Testis (tissue), 5 donors: Measurements from ENCODE around the gene PGC. TPM values are rescaled to one million over a fixed set of nuclear protein-coding genes. Genes with fewer than 3 reads are reported as not detected.

Source experiments
- DNase-seq: peaks from one replicate; pipeline ENCODE4 v3.0.0-alpha.2; 2019
- H3K27ac ChIP-seq, 2 donors: fragments of 200-600 bp; sonication (generic); one replicate each; pipeline ENCODE4 v1.5.1; 2019
- H3K27me3 ChIP-seq: fragments of 200-600 bp; sonication (generic); one replicate; pipeline ENCODE4 v1.5.1; 2019
- H3K36me3 ChIP-seq: fragments of 200-600 bp; sonication (generic); one replicate; pipeline ENCODE4 v1.5.1; 2017; ENCODE audit warnings: low read depth; ENCODE audit errors: missing control alignments
- H3K4me1 ChIP-seq: fragments of 200-600 bp; sonication (generic); one replicate; pipeline ENCODE4 v1.5.1; 2019
- H3K4me3 ChIP-seq, 2 donors: fragments of 200-600 bp; sonication (generic); one replicate each; pipeline ENCODE4 v1.5.1; 2017 to 2019
- H3K9me3 ChIP-seq: fragments of 200-600 bp; sonication (generic); one replicate; pipeline ENCODE4 v1.5.1; 2017
- CTCF ChIP-seq, 3 experiments: fragments of 450-650 bp in 2 of 3; fragments of 200-600 bp in 1 of 3; sonication (generic) in 1 of 3; IDR thresholded peaks; one replicate each; pipeline ENCODE4 v1.5.1; 2016 to 2019; ENCODE audit warnings: antibody characterized with exemption in 3 of 3, mild to moderate bottlenecking in 2 of 3, moderate library complexity in 1 of 3
- POLR2A ChIP-seq: fragments of 450-650 bp; IDR thresholded peaks from one replicate; pipeline ENCODE4 v1.6.1; 2017; ENCODE audit warnings: antibody characterized with exemption, mild to moderate bottlenecking, moderate library complexity
- WGBS, 2 donors: methylation state at CpG; one replicate each; pipeline ENCODE4 v1.1.5; 2018; 5-methylcytosine and 5-hydroxymethylcytosine counted together
- intact Hi-C: fragments of 100-400 bp; cut with DNase I; formaldehyde crosslinking; loops from one replicate; pipeline ENCODE4 v1.15.1; 2023; ENCODE audit warnings: low total_unique reads
- long read RNA-seq, 2 donors: transcript quantifications; one replicate each; lab custom pipeline, GENCODE V29; 2026
- polyA plus RNA-seq: library from polyadenylated mRNA; stranded (reverse); fragments of 350-450 nt; fragmentation: Illumina TruSeq; extraction: RNeasy Lipid Tissue Mini Kit (QIAGEN cat#74804); gene quantifications from one replicate; pipeline ENCODE4 v1.2.3, GENCODE V29; 2014; ENCODE audit warnings: low read depth, low replicate concordance; ENCODE audit not compliant: insufficient read depth
- total RNA-seq, 2 donors: library from RNA; depleted of rRNA; stranded (reverse); fragments of >200 nt; gene quantifications; one replicate each; pipeline ENCODE4 v1.2.3, GENCODE V29; 2016

Gene PGC
- total RNA-seq (1 to 10 TPM in 1 of 2 donors, not detected in 1; 1.3 TPM), polyA plus RNA-seq (0.42 TPM)
- long read RNA-seq, donor 1 = 0 reads
- long read RNA-seq, donor 2 = 0 reads

- no peaks in the 10 kb centered on the region for H3K4me1 ChIP-seq
- no peaks in the 10 kb centered on the region for H3K27me3 ChIP-seq
- H3K27ac ChIP-seq = no peak within 1 kb of the TSS
- no peak within 1 kb of the TSS for H3K4me3 ChIP-seq
- H3K36me3 ChIP-seq = no peaks in the 10 kb centered on the region
- no peak for DNase-seq
- TF ChIP-seq CTCF (IDR thresholded peaks at IDR 0.05) (no peak), POLR2A (no peak)
- H3K9me3 ChIP-seq = no peaks in the 10 kb centered on the region
- WGBS, 2 donors = 92 to 93% methylated on average over 15 of the region's 15 CpGs
- intact Hi-C loops = no loop called here
These were observed at the start of gene PGC for GRCh38 chr6:41747256-41748101. TSS of gene PGC (minus strand) at chr6:41747397. CDS start at chr6:41747334, 63 bp downstream.

- 83 to 94% methylated on average over 2 of the region's 2 CpGs for WGBS, 2 donors
- Histone ChIP-seq H3K27me3 (no peaks in the 10 kb centered on the region), H3K4me1 (no peaks in the 10 kb centered on the region), H3K36me3 (no peaks in the 10 kb centered on the region), H3K27ac (no peak overlapping the region), H3K4me3 (no peak overlapping the region), H3K9me3 (no peaks in the 10 kb centered on the region)
- DNase-seq = no peak
- intact Hi-C loops = no loop called here
- TF ChIP-seq POLR2A = no peak
- no peak for TF ChIP-seq CTCF (IDR thresholded peaks at IDR 0.05)
These were observed 49.3 kb upstream of the PGC start for GRCh38 chr6:41796474-41796873.

- H3K4me1 ChIP-seq = peaks cover 3% of the 10 kb centered on the region
- H3K9me3 ChIP-seq = no peaks in the 10 kb centered on the region
- DNase-seq = no peak
- no peaks in the 10 kb centered on the region for H3K36me3 ChIP-seq
- TF ChIP-seq CTCF (IDR thresholded peaks at IDR 0.05) (no peak), POLR2A (no peak)
- H3K27me3 ChIP-seq = no peaks in the 10 kb centered on the region
- H3K27ac ChIP-seq = no peak overlapping the region
- intact Hi-C loops = no loop called here
- 81 to 83% methylated on average over 4 of the region's 4 CpGs for WGBS, 2 donors
- H3K4me3 ChIP-seq = no peak overlapping the region
These were observed 44.8 kb upstream of the PGC start for GRCh38 chr6:41791984-41792383.

- no peak for DNase-seq
- TF ChIP-seq CTCF (IDR thresholded peaks at IDR 0.05) (no peak), POLR2A (no peak)
- WGBS, 2 donors = 56 to 78% methylated on average over 1 of the region's 1 CpG
- H3K27me3 ChIP-seq = no peaks in the 10 kb centered on the region
- H3K4me3 ChIP-seq = no peak overlapping the region
- intact Hi-C loops = no loop called here
- H3K27ac ChIP-seq = no peak overlapping the region
- H3K4me1 ChIP-seq = peaks cover 3% of the 10 kb centered on the region
- H3K36me3 ChIP-seq = no peaks in the 10 kb centered on the region
- H3K9me3 ChIP-seq = no peaks in the 10 kb centered on the region
These were observed 44.1 kb upstream of the PGC start for GRCh38 chr6:41791305-41791704.
